Measurements from ENCODE around the gene HNF4A.
A peak's percentile ranks its signal among the peaks of the same experiment; 100 is the strongest.
"Not testable (repeated sequence)": the region's sequence is repeated elsewhere in the genome, so short reads cannot be mapped to it uniquely, and the experiment has no call there.

The HNF4A gene

GRCh38 chr20:44355498-44356352 is at the start of gene HNF4A:
TSS of gene HNF4A (plus strand) at chr20:44355699. CDS start at chr20:44355805, 106 bp downstream.
- no peak for DNase-seq (ENCODE audit: extremely low read depth in 1 of 2, low read depth in 1 of 2)

- DNase-seq (ENCODE audit: extremely low read depth in 1 of 2, low read depth in 1 of 2): no peak
Observed at GRCh38 chr20:44306927-44307326, 48.6 kb upstream of the HNF4A start.

GRCh38 chr20:44309763-44310663 is 45.5 kb upstream of the HNF4A start:
- no peak for DNase-seq (ENCODE audit: extremely low read depth in 1 of 2, low read depth in 1 of 2)

GRCh38 chr20:44310664-44311639 is 44.5 kb upstream of the HNF4A start, which contains the start of gene FITM2:
TSS of gene FITM2 (minus strand) at chr20:44311202. CDS start at chr20:44311148, 54 bp downstream.
- peak; percentile 96 to 98 for DNase-seq (ENCODE audit: extremely low read depth in 1 of 2, low read depth in 1 of 2)

GRCh38 chr20:44314870-44315269 is 40.6 kb upstream of the HNF4A start:
- DNase-seq (ENCODE audit: extremely low read depth in 1 of 2, low read depth in 1 of 2): no peak

GRCh38 chr20:44319839-44320422 is 35.6 kb upstream of the HNF4A start:
- no peak for DNase-seq (ENCODE audit: extremely low read depth in 1 of 2, low read depth in 1 of 2)

GRCh38 chr20:44324343-44324742 is 31.2 kb upstream of the HNF4A start:
- DNase-seq (ENCODE audit: extremely low read depth in 1 of 2, low read depth in 1 of 2): no peak

- DNase-seq (ENCODE audit: extremely low read depth in 1 of 2, low read depth in 1 of 2): no peak
Observed at GRCh38 chr20:44326391-44327159, 28.9 kb upstream of the HNF4A start.

GRCh38 chr20:44327748-44328147 is 27.8 kb upstream of the HNF4A start:
- DNase-seq (ENCODE audit: extremely low read depth in 1 of 2, low read depth in 1 of 2): not testable (repeated sequence)

GRCh38 chr20:44328428-44328827 is 27.1 kb upstream of the HNF4A start:
- DNase-seq (ENCODE audit: extremely low read depth in 1 of 2, low read depth in 1 of 2): no peak

GRCh38 chr20:44331201-44331600 is 24.3 kb upstream of the HNF4A start:
- DNase-seq (ENCODE audit: extremely low read depth in 1 of 2, low read depth in 1 of 2): no peak

GRCh38 chr20:44334306-44334705 is 21.2 kb upstream of the HNF4A start:
- no peak for DNase-seq (ENCODE audit: extremely low read depth in 1 of 2, low read depth in 1 of 2)

GRCh38 chr20:44334709-44335108 is 20.8 kb upstream of the HNF4A start:
- no peak for DNase-seq (ENCODE audit: extremely low read depth in 1 of 2, low read depth in 1 of 2)

GRCh38 chr20:44335675-44336074 is 19.8 kb upstream of the HNF4A start:
- DNase-seq (ENCODE audit: extremely low read depth in 1 of 2, low read depth in 1 of 2): no peak

- DNase-seq (ENCODE audit: extremely low read depth in 1 of 2, low read depth in 1 of 2): no peak
Observed at GRCh38 chr20:44336086-44336485, 19.4 kb upstream of the HNF4A start.

GRCh38 chr20:44336725-44337380 is 18.6 kb upstream of the HNF4A start, which contains the start of gene R3HDML:
TSS of gene R3HDML (plus strand) at chr20:44337043. CDS start at chr20:44337158, 115 bp downstream.
- DNase-seq (ENCODE audit: extremely low read depth in 1 of 2, low read depth in 1 of 2): no peak

GRCh38 chr20:44342248-44342647 is 13.3 kb upstream of the HNF4A start:
- DNase-seq (ENCODE audit: extremely low read depth in 1 of 2, low read depth in 1 of 2): no peak

- DNase-seq (ENCODE audit: extremely low read depth in 1 of 2, low read depth in 1 of 2): no peak
Observed at GRCh38 chr20:44343162-44343675, 12.3 kb upstream of the HNF4A start.

Measured in activated CD8-positive, alpha-beta memory T cell treated with anti-CD3 and anti-CD28 coated beads for 1 hour (primary cell).